ENCODE data around the gene HSPE1. TPM values are rescaled to one million over a fixed set of nuclear protein-coding genes. Genes with fewer than 3 reads are reported as not detected.
A peak's percentile ranks its signal among the peaks of the same experiment; 100 is the strongest.

HSPE1 gene
- total RNA-seq, 1 experiment from 2014 or later: 291 TPM

- no peaks in the 10 kb centered on the region for H4K20me1 ChIP-seq (ENCODE audit: insufficient read depth)
- ChIA-PET RAD21 (ENCODE audit: low non-redundant PET in 1 of 2, low total read pairs in 2 of 2, uncharacterized antibody in 2 of 2, unreplicated experiment in 2 of 2) (no interaction called here), CTCF (no interaction called here), POLR2A (no interaction called here)
- no peak for DNase-seq (ENCODE audit: low read depth, low spot score)
- H3K36me3 ChIP-seq (ENCODE audit: control insufficient read depth in 1 of 2, insufficient read depth in 2 of 2, low read length in 2 of 2): no peaks in the 10 kb centered on the region
- intact Hi-C loops (cut with micrococcal nuclease): no loop called here
- no peak overlapping the region for H3K4me2 ChIP-seq (ENCODE audit: low read length)
- H3K27me3 ChIP-seq (ENCODE audit: insufficient read depth, low read length): no peaks in the 10 kb centered on the region
- ATAC-seq: no peak
- H2AFZ ChIP-seq (ENCODE audit: low read depth, low read length, poor library complexity, severe bottlenecking): no peak overlapping the region
- peaks cover 10 to 17% of the 10 kb centered on the region in 2 experiments; a peak in 3 of 4 replicates for H3K4me1 ChIP-seq (ENCODE audit: control insufficient read depth in 1 of 2, insufficient read depth in 2 of 2, low read length in 2 of 2)
- no peaks in the 10 kb centered on the region for H3K9me2 ChIP-seq (ENCODE audit: insufficient read depth)
- no peak for TF ChIP-seq JUND (IDR thresholded peaks at IDR 0.05)
- TF ChIP-seq ZNF274 (IDR thresholded peaks at IDR 0.05; ENCODE audit: low read depth, low read length): no peak
- TF ChIP-seq, protein P1, sequence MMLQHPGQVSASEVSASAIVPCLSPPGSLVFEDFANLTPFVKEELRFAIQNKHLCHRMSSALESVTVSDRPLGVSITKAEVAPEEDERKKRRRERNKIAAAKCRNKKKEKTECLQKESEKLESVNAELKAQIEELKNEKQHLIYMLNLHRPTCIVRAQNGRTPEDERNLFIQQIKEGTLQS (IDR thresholded peaks at IDR 0.05): no peak
- no peak for TF ChIP-seq FOSL1 (IDR thresholded peaks at IDR 0.05; ENCODE audit: low read depth)
- no peak for TF ChIP-seq CEBPB (IDR thresholded peaks at IDR 0.05; ENCODE audit: low read depth)
- TF ChIP-seq EZH2phosphoT487 (IDR thresholded peaks at IDR 0.05; ENCODE audit: borderline replicate concordance): no peak
- TF ChIP-seq POLR2AphosphoS5 (IDR thresholded peaks at IDR 0.05; ENCODE audit: low read depth, low read length): no peak
- TF ChIP-seq SRF (IDR thresholded peaks at IDR 0.05; ENCODE audit: low read depth): no peak
- no peak for TF ChIP-seq RAD21 (IDR thresholded peaks at IDR 0.05; ENCODE audit: low read depth)
- TF ChIP-seq ZFX (IDR thresholded peaks at IDR 0.05): no peak
- TF ChIP-seq ELF1 (IDR thresholded peaks at IDR 0.05; ENCODE audit: borderline replicate concordance, low read depth): no peak
- H3K27ac ChIP-seq (ENCODE audit: low read depth, low read length): no peak overlapping the region
- H3K4me3 ChIP-seq (replicated peaks in 1 of 2; ENCODE audit: low read depth in 1 of 2, low read length in 2 of 2): no peak overlapping the region
- H3K79me2 ChIP-seq (ENCODE audit: insufficient read depth, low read length): peaks cover 28% of the 10 kb centered on the region
- H3K9ac ChIP-seq (ENCODE audit: low read length): no peak overlapping the region
- H3K9me3 ChIP-seq (ENCODE audit: control insufficient read depth in 1 of 2, insufficient read depth in 1 of 2, low read depth in 1 of 2, low read length in 2 of 2): no peaks in the 10 kb centered on the region
- no TSS peak for BruUV-seq (replicated peaks)
Measured at GRCh38 chr2:197513915-197514314, 13.7 kb downstream of the HSPE1 start.

GRCh38 chr2:197514754-197515153, 14.6 kb downstream of the HSPE1 start:
- Histone ChIP-seq H3K4me1 (ENCODE audit: control insufficient read depth in 1 of 2, insufficient read depth in 2 of 2, low read length in 2 of 2) (peaks cover 10 to 17% of the 10 kb centered on the region in 2 experiments; a peak in 3 of 4 replicates), H3K9ac (ENCODE audit: low read length) (peak overlapping the region; percentile 82), H3K79me2 (ENCODE audit: insufficient read depth, low read length) (peaks cover 36% of the 10 kb centered on the region), H3K27me3 (ENCODE audit: insufficient read depth, low read length) (no peaks in the 10 kb centered on the region), H3K4me3 (replicated peaks in 1 of 2; ENCODE audit: low read depth in 1 of 2, low read length in 2 of 2) (peak overlapping the region; percentile 77 to 93), H3K9me3 (ENCODE audit: control insufficient read depth in 1 of 2, insufficient read depth in 1 of 2, low read depth in 1 of 2, low read length in 2 of 2) (no peaks in the 10 kb centered on the region), H4K20me1 (ENCODE audit: insufficient read depth) (no peaks in the 10 kb centered on the region), H3K9me2 (ENCODE audit: insufficient read depth) (no peaks in the 10 kb centered on the region), H3K4me2 (ENCODE audit: low read length) (peak overlapping the region; percentile 88), H3K27ac (ENCODE audit: low read depth, low read length) (0 out of 2 replicates have a peak overlapping the region, but pooled peaks have one; percentile 74), H2AFZ (ENCODE audit: low read depth, low read length, poor library complexity, severe bottlenecking) (peak overlapping the region; percentile 86), H3K36me3 (ENCODE audit: control insufficient read depth in 1 of 2, insufficient read depth in 2 of 2, low read length in 2 of 2) (peaks cover 0 to 6% of the 10 kb centered on the region in 2 experiments; a peak in 1 of 4 replicates)
- intact Hi-C loops (cut with micrococcal nuclease): no loop called here
- ATAC-seq (no peak), DNase-seq (ENCODE audit: low read depth, low spot score) (no peak)
- ChIA-PET RAD21 (ENCODE audit: low non-redundant PET in 1 of 2, low total read pairs in 2 of 2, uncharacterized antibody in 2 of 2, unreplicated experiment in 2 of 2) (no interaction called here), POLR2A (interaction anchor here (2.2 to 2.9 kb wide), 2 partner anchors 10 to 15 kb away, joined by 6 to 25 read pairs; partner anchors contain the start of genes HSPD1 and HSPE1), CTCF (no interaction called here)
- no TSS peak for BruUV-seq (replicated peaks)
- TF ChIP-seq, protein P2, sequence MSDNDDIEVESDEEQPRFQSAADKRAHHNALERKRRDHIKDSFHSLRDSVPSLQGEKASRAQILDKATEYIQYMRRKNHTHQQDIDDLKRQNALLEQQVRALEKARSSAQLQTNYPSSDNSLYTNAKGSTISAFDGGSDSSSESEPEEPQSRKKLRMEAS (IDR thresholded peaks at IDR 0.05): no peak
- TF ChIP-seq SRF (IDR thresholded peaks at IDR 0.05; ENCODE audit: low read depth) (no peak), POLR2AphosphoS5 (IDR thresholded peaks at IDR 0.05; ENCODE audit: low read depth, low read length) (no peak), ELF1 (IDR thresholded peaks at IDR 0.05; ENCODE audit: borderline replicate concordance, low read depth) (no peak), EZH2phosphoT487 (IDR thresholded peaks at IDR 0.05; ENCODE audit: borderline replicate concordance) (no peak), ZNF274 (IDR thresholded peaks at IDR 0.05; ENCODE audit: low read depth, low read length) (no peak), FOSL1 (IDR thresholded peaks at IDR 0.05; ENCODE audit: low read depth) (no peak), YY1 (IDR thresholded peaks at IDR 0.05; ENCODE audit: extremely low read depth, insufficient replicate concordance, low read depth, low read length) (no peak)
- TF ChIP-seq, protein P3, sequence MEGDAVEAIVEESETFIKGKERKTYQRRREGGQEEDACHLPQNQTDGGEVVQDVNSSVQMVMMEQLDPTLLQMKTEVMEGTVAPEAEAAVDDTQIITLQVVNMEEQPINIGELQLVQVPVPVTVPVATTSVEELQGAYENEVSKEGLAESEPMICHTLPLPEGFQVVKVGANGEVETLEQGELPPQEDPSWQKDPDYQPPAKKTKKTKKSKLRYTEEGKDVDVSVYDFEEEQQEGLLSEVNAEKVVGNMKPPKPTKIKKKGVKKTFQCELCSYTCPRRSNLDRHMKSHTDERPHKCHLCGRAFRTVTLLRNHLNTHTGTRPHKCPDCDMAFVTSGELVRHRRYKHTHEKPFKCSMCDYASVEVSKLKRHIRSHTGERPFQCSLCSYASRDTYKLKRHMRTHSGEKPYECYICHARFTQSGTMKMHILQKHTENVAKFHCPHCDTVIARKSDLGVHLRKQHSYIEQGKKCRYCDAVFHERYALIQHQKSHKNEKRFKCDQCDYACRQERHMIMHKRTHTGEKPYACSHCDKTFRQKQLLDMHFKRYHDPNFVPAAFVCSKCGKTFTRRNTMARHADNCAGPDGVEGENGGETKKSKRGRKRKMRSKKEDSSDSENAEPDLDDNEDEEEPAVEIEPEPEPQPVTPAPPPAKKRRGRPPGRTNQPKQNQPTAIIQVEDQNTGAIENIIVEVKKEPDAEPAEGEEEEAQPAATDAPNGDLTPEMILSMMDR (IDR thresholded peaks at IDR 0.05 in 2 of 3, conservative IDR thresholded peaks at IDR 0.05 in 1 of 3; ENCODE audit: borderline replicate concordance in 1 of 3, insufficient read depth in 1 of 3, low read depth in 2 of 3, low read length in 2 of 3): no peak
